GM12864 (cell line): ENCODE data around the gene ARPC4.

Experiments
- DNase-seq: peaks from one replicate; pipeline ENCODE4 v3.0.0-alpha.2; 2011; ENCODE audit warnings: low read depth
- H3K4me3 ChIP-seq: 2 replicates; pipeline ENCODE4 v1.5.1; 2011; ENCODE audit warnings: mild to moderate bottlenecking, low read depth, low read length, control low read depth
- TF ChIP-seq, protein P1 (sequence below): IDR thresholded peaks from 2 replicates; pipeline ENCODE4 v1.5.1; 2011; ENCODE audit warnings: low read depth, mild to moderate bottlenecking, moderate library complexity, low read length, control low read depth, inconsistent platforms; ENCODE audit errors: missing control alignments

The ARPC4 gene

DNA sequence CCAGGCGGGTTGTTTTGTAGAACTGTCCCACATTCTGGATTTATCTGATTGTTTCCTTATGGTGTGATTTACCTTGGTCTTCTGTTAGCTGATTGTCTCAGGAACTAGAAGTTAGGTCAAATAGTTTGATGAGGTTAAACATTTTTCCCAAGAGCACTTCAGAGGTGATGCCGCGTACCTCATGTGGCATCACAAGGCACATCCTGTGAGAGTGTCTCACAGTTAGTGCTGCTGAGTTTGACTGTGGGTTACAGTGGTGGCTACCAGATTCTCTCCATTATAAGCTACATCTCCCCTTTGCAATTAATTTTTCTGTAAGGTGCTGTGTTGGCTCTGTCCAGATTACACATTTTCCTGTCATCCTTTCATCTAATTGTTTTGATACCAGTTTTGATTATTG, 38.4 kb downstream of the ARPC4 start:
- no peak overlapping the region for H3K4me3 ChIP-seq
- DNase-seq: no peak
- TF ChIP-seq, protein P1, sequence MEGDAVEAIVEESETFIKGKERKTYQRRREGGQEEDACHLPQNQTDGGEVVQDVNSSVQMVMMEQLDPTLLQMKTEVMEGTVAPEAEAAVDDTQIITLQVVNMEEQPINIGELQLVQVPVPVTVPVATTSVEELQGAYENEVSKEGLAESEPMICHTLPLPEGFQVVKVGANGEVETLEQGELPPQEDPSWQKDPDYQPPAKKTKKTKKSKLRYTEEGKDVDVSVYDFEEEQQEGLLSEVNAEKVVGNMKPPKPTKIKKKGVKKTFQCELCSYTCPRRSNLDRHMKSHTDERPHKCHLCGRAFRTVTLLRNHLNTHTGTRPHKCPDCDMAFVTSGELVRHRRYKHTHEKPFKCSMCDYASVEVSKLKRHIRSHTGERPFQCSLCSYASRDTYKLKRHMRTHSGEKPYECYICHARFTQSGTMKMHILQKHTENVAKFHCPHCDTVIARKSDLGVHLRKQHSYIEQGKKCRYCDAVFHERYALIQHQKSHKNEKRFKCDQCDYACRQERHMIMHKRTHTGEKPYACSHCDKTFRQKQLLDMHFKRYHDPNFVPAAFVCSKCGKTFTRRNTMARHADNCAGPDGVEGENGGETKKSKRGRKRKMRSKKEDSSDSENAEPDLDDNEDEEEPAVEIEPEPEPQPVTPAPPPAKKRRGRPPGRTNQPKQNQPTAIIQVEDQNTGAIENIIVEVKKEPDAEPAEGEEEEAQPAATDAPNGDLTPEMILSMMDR: no peak

GRCh38 chr3:9833078-9833477, 40.2 kb downstream of the ARPC4 start:
- TF ChIP-seq, protein P1: no peak
- no peak overlapping the region for H3K4me3 ChIP-seq
- no peak for DNase-seq

DNA sequence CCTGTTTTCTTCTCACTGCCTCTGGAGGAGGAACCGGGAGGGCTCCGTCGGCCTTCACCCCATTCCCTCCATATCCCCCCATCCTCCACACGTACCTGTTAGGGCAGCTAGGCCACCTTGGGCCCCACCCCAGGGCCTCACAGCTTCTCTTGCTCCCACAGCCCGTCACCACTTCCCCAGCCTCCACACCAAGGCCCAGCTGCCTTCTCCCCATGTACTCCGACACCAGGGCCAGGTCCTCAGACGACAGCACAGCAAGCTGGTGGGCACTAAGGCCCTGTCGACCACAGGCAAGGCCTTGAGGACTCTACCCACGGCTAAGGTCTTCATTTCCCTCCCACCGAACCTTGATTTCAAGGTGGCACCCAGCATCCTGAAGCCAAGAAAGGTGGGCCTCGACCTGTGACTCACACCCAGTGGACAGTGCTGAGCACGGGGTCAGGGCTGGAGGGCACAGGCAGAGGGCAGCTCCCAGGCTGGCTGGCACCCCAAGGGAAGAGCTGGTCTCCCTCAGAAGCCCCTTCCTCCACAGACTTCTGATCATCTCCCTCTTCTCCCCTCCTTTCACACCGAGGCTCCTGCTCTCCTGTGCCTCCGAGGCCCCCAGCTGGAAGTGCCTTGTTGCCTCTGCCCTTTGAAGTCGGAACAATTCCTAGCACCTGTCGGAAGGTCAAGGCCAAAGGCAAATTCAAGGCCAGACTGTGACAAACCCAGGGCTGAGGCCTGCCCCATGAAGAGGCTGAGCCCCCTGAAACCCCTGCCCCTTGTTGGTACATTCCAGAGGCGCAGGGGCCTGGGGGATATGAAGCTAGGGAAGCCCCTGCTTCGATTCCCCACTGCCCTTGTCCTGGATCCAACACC, 41.9 kb downstream of the ARPC4 start:
- H3K4me3 ChIP-seq: no peak overlapping the region
- TF ChIP-seq, protein P1: no peak
- no peak for DNase-seq

DNA sequence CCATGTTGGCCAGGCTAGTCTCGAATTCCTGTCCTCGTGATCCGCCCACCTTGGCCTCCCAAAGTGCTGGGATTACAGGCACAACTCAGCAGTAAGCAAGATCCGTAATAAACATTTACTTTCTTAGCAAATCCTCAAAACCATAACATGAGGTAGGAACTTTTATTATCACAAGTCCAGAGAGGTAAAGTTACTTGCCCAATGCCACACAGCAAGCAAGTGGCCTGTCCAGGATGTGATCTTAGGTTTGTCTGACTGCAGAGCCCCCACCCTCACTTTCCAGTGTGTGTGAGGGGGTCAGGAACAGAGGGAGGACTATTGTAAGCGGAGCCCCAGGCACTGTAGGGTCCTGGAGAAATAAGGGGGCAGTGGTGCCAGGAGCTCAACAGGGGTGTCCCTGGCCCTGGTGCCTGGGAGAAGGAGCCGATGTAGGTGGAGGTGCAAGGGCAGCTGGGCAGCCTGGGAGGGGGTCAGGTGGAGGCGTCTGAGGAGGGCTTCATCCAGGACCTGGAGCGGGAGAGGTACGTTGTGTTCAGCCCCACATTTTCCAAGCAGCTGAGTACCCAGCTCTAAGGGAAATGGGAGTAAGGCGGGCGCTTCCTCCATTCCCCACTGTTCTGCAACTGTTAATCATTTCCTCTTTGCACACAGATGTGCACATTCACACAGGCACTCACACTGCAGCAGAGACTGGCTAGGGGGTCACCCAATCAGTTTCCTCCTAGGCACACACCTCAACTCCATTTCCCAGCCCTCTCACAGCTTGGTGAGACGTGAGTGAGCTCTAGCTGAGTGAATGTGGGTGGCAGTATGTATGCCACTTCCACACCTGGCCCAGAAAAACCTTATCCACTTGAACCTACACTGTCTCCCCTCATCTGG, 45.1 kb downstream of the ARPC4 start:
- no peak for DNase-seq
- H3K4me3 ChIP-seq: no peak overlapping the region
- TF ChIP-seq, protein P1: no peak

GRCh38 chr3:9838856-9839255, 46.0 kb downstream of the ARPC4 start:
- TF ChIP-seq, protein P1: no peak
- no peak overlapping the region for H3K4me3 ChIP-seq
- DNase-seq: no peak

DNA sequence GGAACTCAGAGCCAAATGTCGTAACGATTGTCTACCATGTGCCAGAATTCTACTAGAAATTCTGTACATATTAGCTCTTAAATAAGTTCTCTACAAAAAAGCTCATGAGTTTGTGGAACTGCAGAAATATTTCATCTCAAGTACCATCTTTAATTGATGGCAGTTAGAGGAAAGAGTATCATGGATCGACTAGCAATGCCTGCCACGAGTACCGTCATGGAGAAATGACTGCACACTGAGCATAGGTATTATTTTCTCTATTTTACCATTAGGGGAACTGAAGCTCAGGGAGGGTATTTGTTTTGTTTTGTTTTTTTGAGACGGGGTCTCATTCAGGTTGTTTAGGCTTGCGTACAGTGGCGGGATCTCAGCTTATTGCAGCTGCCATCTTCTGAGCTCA, 48.1 kb downstream of the ARPC4 start:
- TF ChIP-seq, protein P1: no peak
- no peak overlapping the region for H3K4me3 ChIP-seq
- DNase-seq: no peak
